ENCODE data around the gene NT5C3A.
"Not testable (repeated sequence)": the region's sequence is repeated elsewhere in the genome, so short reads cannot be mapped to it uniquely, and the experiment has no call there.

NT5C3A gene

GRCh38 chr7:32966489-32967267 lies 95.9 kb downstream of the NT5C3A start:
- DNase-seq: not testable (repeated sequence)

GRCh38 chr7:32964461-32965159 lies 98.0 kb downstream of the NT5C3A start:
- not testable (repeated sequence) for DNase-seq
